ENCODE measurements around the gene CHDH.

- TF ChIP-seq CTCF (IDR thresholded peaks at IDR 0.05), result no peak
- no peak for TF ChIP-seq POLR2A (IDR thresholded peaks at IDR 0.05)
These were observed 26.9 kb downstream of the CHDH start for GRCh38 chr3:53819163-53819868.

Data from heart left ventricle (tissue), 13 donors.